H1 (cell line): Measurements from ENCODE around the gene SMC3. TPM values are rescaled to one million over a fixed set of nuclear protein-coding genes. Genes with fewer than 3 reads are reported as not detected.

Experiments
- polyA plus RNA-seq, 7 experiments: library from polyadenylated mRNA; depleted of rRNA in 3 of 7; stranded (reverse) in 5 of 7; unstranded in 2 of 7; fragments of >200 nt in 5 of 7; fragments of 200-250 nt in 2 of 7; gene quantifications; 1 replicate in 5 of 7; 2 replicates in 1 of 7; 4 replicates in 1 of 7; pipeline versions ENCODE4 v1.2.1 to v1.2.3, GENCODE V29; 2011 to 2013; ENCODE audit warnings: missing spikeins in 2 of 7, mixed read lengths in 2 of 7
- total RNA-seq: library from RNA; stranded (reverse); fragmentation: NEBNext Ultra II Directional; extraction: Animal tissue kit (Norgen Biotek cat#: 25700); gene quantifications from 2 replicates; pipeline ENCODE4 v1.2.1, GENCODE V29; 2021
- TF ChIP-seq, protein P1 (sequence below): fragments of 300-600 bp; sonication (generic); IDR thresholded peaks from 2 replicates; pipeline ENCODE4 v1.7.1; 2012; ENCODE audit warnings: low read length, moderate library complexity, mild to moderate bottlenecking, inconsistent platforms; ENCODE audit not compliant: insufficient replicate concordance

The SMC3 gene
- total and polyA plus RNA-seq, 2 of the 8 experiments (the other 6 are each of a cell fraction or from before 2014, with no cell fraction given), result 12.7 to 93.4 TPM

- TF ChIP-seq, protein P1, sequence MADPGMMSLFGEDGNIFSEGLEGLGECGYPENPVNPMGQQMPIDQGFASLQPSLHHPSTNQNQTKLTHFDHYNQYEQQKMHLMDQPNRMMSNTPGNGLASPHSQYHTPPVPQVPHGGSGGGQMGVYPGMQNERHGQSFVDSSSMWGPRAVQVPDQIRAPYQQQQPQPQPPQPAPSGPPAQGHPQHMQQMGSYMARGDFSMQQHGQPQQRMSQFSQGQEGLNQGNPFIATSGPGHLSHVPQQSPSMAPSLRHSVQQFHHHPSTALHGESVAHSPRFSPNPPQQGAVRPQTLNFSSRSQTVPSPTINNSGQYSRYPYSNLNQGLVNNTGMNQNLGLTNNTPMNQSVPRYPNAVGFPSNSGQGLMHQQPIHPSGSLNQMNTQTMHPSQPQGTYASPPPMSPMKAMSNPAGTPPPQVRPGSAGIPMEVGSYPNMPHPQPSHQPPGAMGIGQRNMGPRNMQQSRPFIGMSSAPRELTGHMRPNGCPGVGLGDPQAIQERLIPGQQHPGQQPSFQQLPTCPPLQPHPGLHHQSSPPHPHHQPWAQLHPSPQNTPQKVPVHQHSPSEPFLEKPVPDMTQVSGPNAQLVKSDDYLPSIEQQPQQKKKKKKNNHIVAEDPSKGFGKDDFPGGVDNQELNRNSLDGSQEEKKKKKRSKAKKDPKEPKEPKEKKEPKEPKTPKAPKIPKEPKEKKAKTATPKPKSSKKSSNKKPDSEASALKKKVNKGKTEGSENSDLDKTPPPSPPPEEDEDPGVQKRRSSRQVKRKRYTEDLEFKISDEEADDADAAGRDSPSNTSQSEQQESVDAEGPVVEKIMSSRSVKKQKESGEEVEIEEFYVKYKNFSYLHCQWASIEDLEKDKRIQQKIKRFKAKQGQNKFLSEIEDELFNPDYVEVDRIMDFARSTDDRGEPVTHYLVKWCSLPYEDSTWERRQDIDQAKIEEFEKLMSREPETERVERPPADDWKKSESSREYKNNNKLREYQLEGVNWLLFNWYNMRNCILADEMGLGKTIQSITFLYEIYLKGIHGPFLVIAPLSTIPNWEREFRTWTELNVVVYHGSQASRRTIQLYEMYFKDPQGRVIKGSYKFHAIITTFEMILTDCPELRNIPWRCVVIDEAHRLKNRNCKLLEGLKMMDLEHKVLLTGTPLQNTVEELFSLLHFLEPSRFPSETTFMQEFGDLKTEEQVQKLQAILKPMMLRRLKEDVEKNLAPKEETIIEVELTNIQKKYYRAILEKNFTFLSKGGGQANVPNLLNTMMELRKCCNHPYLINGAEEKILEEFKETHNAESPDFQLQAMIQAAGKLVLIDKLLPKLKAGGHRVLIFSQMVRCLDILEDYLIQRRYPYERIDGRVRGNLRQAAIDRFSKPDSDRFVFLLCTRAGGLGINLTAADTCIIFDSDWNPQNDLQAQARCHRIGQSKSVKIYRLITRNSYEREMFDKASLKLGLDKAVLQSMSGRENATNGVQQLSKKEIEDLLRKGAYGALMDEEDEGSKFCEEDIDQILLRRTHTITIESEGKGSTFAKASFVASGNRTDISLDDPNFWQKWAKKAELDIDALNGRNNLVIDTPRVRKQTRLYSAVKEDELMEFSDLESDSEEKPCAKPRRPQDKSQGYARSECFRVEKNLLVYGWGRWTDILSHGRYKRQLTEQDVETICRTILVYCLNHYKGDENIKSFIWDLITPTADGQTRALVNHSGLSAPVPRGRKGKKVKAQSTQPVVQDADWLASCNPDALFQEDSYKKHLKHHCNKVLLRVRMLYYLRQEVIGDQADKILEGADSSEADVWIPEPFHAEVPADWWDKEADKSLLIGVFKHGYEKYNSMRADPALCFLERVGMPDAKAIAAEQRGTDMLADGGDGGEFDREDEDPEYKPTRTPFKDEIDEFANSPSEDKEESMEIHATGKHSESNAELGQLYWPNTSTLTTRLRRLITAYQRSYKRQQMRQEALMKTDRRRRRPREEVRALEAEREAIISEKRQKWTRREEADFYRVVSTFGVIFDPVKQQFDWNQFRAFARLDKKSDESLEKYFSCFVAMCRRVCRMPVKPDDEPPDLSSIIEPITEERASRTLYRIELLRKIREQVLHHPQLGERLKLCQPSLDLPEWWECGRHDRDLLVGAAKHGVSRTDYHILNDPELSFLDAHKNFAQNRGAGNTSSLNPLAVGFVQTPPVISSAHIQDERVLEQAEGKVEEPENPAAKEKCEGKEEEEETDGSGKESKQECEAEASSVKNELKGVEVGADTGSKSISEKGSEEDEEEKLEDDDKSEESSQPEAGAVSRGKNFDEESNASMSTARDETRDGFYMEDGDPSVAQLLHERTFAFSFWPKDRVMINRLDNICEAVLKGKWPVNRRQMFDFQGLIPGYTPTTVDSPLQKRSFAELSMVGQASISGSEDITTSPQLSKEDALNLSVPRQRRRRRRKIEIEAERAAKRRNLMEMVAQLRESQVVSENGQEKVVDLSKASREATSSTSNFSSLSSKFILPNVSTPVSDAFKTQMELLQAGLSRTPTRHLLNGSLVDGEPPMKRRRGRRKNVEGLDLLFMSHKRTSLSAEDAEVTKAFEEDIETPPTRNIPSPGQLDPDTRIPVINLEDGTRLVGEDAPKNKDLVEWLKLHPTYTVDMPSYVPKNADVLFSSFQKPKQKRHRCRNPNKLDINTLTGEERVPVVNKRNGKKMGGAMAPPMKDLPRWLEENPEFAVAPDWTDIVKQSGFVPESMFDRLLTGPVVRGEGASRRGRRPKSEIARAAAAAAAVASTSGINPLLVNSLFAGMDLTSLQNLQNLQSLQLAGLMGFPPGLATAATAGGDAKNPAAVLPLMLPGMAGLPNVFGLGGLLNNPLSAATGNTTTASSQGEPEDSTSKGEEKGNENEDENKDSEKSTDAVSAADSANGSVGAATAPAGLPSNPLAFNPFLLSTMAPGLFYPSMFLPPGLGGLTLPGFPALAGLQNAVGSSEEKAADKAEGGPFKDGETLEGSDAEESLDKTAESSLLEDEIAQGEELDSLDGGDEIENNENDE, result no peak
- TF ChIP-seq, all 59 proteins: peak for 0
Observed at GRCh38 chr10:110613996-110614495, 46.6 kb downstream of the SMC3 start (continued).
